Measurements from ENCODE around the gene ZNF516. TPM values are rescaled to one million over a fixed set of nuclear protein-coding genes. Genes with fewer than 3 reads are reported as not detected.

ZNF516 gene
- total and polyA plus RNA-seq, 10 of the 15 experiments (the other 5 are each of a cell fraction or from before 2014, with no cell fraction given), result 2.0 to 32.0 (median 8.3) TPM

GRCh38 chr18:76528477-76529432 is 33.7 kb upstream of the ZNF516 start (continued):
- 0 out of 4 replicates have a peak, but pooled peaks of 1 of the 2 experiments have one; percentile 14 for TF ChIP-seq IKZF2 (IDR thresholded peaks at IDR 0.05)
- TF ChIP-seq PAX5 (IDR thresholded peaks at IDR 0.05; ENCODE audit: borderline replicate concordance, low read depth, low read length), result no peak
- TF ChIP-seq, protein P1, sequence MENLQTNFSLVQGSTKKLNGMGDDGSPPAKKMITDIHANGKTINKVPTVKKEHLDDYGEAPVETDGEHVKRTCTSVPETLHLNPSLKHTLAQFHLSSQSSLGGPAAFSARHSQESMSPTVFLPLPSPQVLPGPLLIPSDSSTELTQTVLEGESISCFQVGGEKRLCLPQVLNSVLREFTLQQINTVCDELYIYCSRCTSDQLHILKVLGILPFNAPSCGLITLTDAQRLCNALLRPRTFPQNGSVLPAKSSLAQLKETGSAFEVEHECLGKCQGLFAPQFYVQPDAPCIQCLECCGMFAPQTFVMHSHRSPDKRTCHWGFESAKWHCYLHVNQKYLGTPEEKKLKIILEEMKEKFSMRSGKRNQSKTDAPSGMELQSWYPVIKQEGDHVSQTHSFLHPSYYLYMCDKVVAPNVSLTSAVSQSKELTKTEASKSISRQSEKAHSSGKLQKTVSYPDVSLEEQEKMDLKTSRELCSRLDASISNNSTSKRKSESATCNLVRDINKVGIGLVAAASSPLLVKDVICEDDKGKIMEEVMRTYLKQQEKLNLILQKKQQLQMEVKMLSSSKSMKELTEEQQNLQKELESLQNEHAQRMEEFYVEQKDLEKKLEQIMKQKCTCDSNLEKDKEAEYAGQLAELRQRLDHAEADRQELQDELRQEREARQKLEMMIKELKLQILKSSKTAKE (IDR thresholded peaks at IDR 0.05; ENCODE audit: low read depth, poor library complexity, severe bottlenecking), result no peak
- no peak for TF ChIP-seq POLR2AphosphoS2 (IDR thresholded peaks at IDR 0.05; ENCODE audit: low read depth, low read length)
- TF ChIP-seq CREM (IDR thresholded peaks at IDR 0.05; ENCODE audit: low read depth), result 0 out of 2 replicates have a peak, but pooled peaks have one; percentile 16
- TF ChIP-seq NFYB (IDR thresholded peaks at IDR 0.05; ENCODE audit: insufficient read depth, low read depth, low read length), result no peak
- no peak for TF ChIP-seq NBN (IDR thresholded peaks at IDR 0.05)
- no peak for TF ChIP-seq KLF5 (IDR thresholded peaks at IDR 0.05; ENCODE audit: partially characterized antibody)
- no peak for TF ChIP-seq SMC3 (IDR thresholded peaks at IDR 0.05; ENCODE audit: borderline replicate concordance, low read length)
- TF ChIP-seq CBFB (IDR thresholded peaks at IDR 0.05; ENCODE audit: low read depth), result 0 out of 2 replicates have a peak, but pooled peaks have one; percentile 21
- no peak for TF ChIP-seq MYB (IDR thresholded peaks at IDR 0.05; ENCODE audit: borderline replicate concordance, low read depth, low read length)
- no peak for TF ChIP-seq RFX5 (IDR thresholded peaks at IDR 0.05; ENCODE audit: low read depth, low read length)
- TF ChIP-seq ZSCAN29 (IDR thresholded peaks at IDR 0.05), result no peak

Measured in GM12878 (cell line).